H9 (cell line): ENCODE measurements around the gene COX17. TPM values are rescaled to one million over a fixed set of nuclear protein-coding genes. Genes with fewer than 3 reads are reported as not detected.
A peak's percentile ranks its signal among the peaks of the same experiment; 100 is the strongest.

Experiments used
- DNase-seq: peaks from one replicate; pipeline ENCODE4 v3.0.0-alpha.2; 2017
- H2AFZ ChIP-seq: one replicate; pipeline ENCODE4 v1.6.1; 2013; ENCODE audit warnings: mild to moderate bottlenecking, low read length, control low read depth, moderate library complexity
- H2AK5ac ChIP-seq: 2 replicates; pipeline ENCODE4 v1.6.1; 2013; ENCODE audit warnings: low read length, control low read depth, mixed read lengths; ENCODE audit not compliant: insufficient read length
- H2BK120ac ChIP-seq: one replicate; pipeline ENCODE4 v1.6.1; 2013; ENCODE audit warnings: low read depth, mild to moderate bottlenecking, low read length, control low read depth, inconsistent platforms; ENCODE audit not compliant: poor library complexity, severe bottlenecking
- H2BK12ac ChIP-seq: 2 replicates; pipeline ENCODE4 v1.6.1; 2013; ENCODE audit warnings: low read length, control low read depth, mixed read lengths, low read depth; ENCODE audit not compliant: insufficient read length
- H2BK15ac ChIP-seq: 2 replicates; pipeline ENCODE4 v1.6.1; 2013; ENCODE audit warnings: low read depth, low read length, control low read depth
- H2BK20ac ChIP-seq: one replicate; pipeline ENCODE4 v1.6.1; 2013; ENCODE audit warnings: low read depth, mild to moderate bottlenecking, low read length, control low read depth, inconsistent platforms; ENCODE audit not compliant: poor library complexity, severe bottlenecking
- H2BK5ac ChIP-seq: 2 replicates; pipeline ENCODE4 v1.6.1; 2013; ENCODE audit warnings: low read length, control low read depth, mixed read lengths; ENCODE audit not compliant: insufficient read length
- H3K14ac ChIP-seq: 2 replicates; pipeline ENCODE4 v1.6.1; 2013; ENCODE audit warnings: low read length, control low read depth; ENCODE audit not compliant: insufficient read depth
- H3K18ac ChIP-seq: 2 replicates; pipeline ENCODE4 v1.6.1; 2013; ENCODE audit warnings: low read depth, mild to moderate bottlenecking, mixed read lengths, low read length, control low read depth; ENCODE audit not compliant: insufficient read length
- H3K23ac ChIP-seq: 2 replicates; pipeline ENCODE4 v1.6.1; 2013; ENCODE audit warnings: low read length, control low read depth, mixed read lengths, low read depth; ENCODE audit not compliant: insufficient read length
- H3K23me2 ChIP-seq: 2 replicates; pipeline ENCODE4 v1.6.1; 2013; ENCODE audit warnings: low read depth, mild to moderate bottlenecking, mixed read lengths, low read length, control low read depth; ENCODE audit not compliant: insufficient read length, poor library complexity, severe bottlenecking
- H3K27ac ChIP-seq: 2 replicates; pipeline ENCODE4 v1.5.1; 2013; ENCODE audit warnings: low read length, control low read depth, mixed read lengths, low read depth; ENCODE audit not compliant: insufficient read length
- H3K27me3 ChIP-seq: 2 replicates; pipeline ENCODE4 v1.6.1; 2013; ENCODE audit warnings: low read length, control low read depth, inconsistent platforms; ENCODE audit not compliant: insufficient read depth
- H3K4ac ChIP-seq: 2 replicates; pipeline ENCODE4 v1.6.1; 2013; ENCODE audit warnings: low read depth, mild to moderate bottlenecking, control low read depth, inconsistent platforms, low read length, moderate library complexity
- H3K4me1 ChIP-seq: 2 replicates; pipeline ENCODE4 v1.6.1; 2013; ENCODE audit warnings: low read length, control low read depth, inconsistent platforms; ENCODE audit not compliant: insufficient read depth
- H3K4me2 ChIP-seq: 2 replicates; pipeline ENCODE4 v1.6.1; 2013; ENCODE audit warnings: low read length, control low read depth, mixed read lengths; ENCODE audit not compliant: insufficient read length, insufficient read depth
- H3K56ac ChIP-seq: 2 replicates; pipeline ENCODE4 v1.6.1; 2013; ENCODE audit warnings: low read depth, mild to moderate bottlenecking, mixed read lengths, low read length, control low read depth; ENCODE audit not compliant: insufficient read length
- H3K79me1 ChIP-seq: 2 replicates; pipeline ENCODE4 v1.6.1; 2013; ENCODE audit warnings: low read depth, mild to moderate bottlenecking, moderate library complexity, low read length, control low read depth, inconsistent platforms; ENCODE audit not compliant: insufficient read depth, poor library complexity, severe bottlenecking
- H3K79me2 ChIP-seq: 2 replicates; pipeline ENCODE4 v1.6.1; 2013; ENCODE audit warnings: low read length, control low read depth, inconsistent platforms; ENCODE audit not compliant: insufficient read depth
- H3K9ac ChIP-seq: 2 replicates; pipeline ENCODE4 v1.6.1; 2013; ENCODE audit warnings: low read length, control low read depth, mixed read lengths; ENCODE audit not compliant: insufficient read length; ENCODE audit errors: extremely low read depth
- H3K9me3 ChIP-seq: one replicate; pipeline ENCODE4 v1.6.1; 2013; ENCODE audit warnings: low read depth, low read length, inconsistent platforms; ENCODE audit not compliant: control insufficient read depth
- H3T11ph ChIP-seq: one replicate; pipeline ENCODE4 v1.6.1; 2013; ENCODE audit warnings: mild to moderate bottlenecking, low read length, control low read depth, inconsistent platforms
- H4K20me1 ChIP-seq: one replicate; pipeline ENCODE4 v1.6.1; 2013; ENCODE audit not compliant: control insufficient read depth, insufficient read length, insufficient read depth
- H4K5ac ChIP-seq: 2 replicates; pipeline ENCODE4 v1.6.1; 2013; ENCODE audit warnings: low read depth, mild to moderate bottlenecking, mixed read lengths, low read length, control low read depth; ENCODE audit not compliant: insufficient read length
- H4K8ac ChIP-seq: replicated peaks from 2 replicates; pipeline ENCODE4 v1.6.1; 2013; ENCODE audit warnings: low read length, control low read depth, mixed read lengths, low read depth; ENCODE audit not compliant: insufficient read length
- H4K91ac ChIP-seq: 2 replicates; pipeline ENCODE4 v1.6.1; 2013; ENCODE audit warnings: low read depth, mild to moderate bottlenecking, moderate library complexity, mixed read lengths, low read length, control low read depth; ENCODE audit not compliant: insufficient read length
- H3K27ac Mint-ChIP-seq, 3 experiments: 2 replicates in 2 of 3; 3 replicates in 1 of 3; pipeline ENCODE4 v1.8.0; 2020 to 2021; ENCODE audit warnings: mixed read lengths in 3 of 3, mild to moderate bottlenecking in 1 of 3, moderate library complexity in 1 of 3
- H3K27me3 Mint-ChIP-seq: 2 replicates; pipeline ENCODE4 v1.8.0; 2021; ENCODE audit warnings: low read depth, mild to moderate bottlenecking, moderate library complexity, mixed read lengths
- H3K36me3 Mint-ChIP-seq, 3 experiments: 2 replicates in 2 of 3; 3 replicates in 1 of 3; pipeline ENCODE4 v1.8.0; 2020 to 2021; ENCODE audit warnings: low read depth in 3 of 3, mixed read lengths in 3 of 3; ENCODE audit not compliant: insufficient read depth in 1 of 3
- H3K4me1 Mint-ChIP-seq, 2 experiments: 2 replicates each; pipeline ENCODE4 v1.8.0; 2020; ENCODE audit warnings: mixed read lengths in 2 of 2
- H3K4me3 Mint-ChIP-seq, 2 experiments: 2 replicates in 1 of 2; 3 replicates in 1 of 2; pipeline ENCODE4 v1.8.0; 2020 to 2021; ENCODE audit warnings: mild to moderate bottlenecking in 2 of 2, mixed read lengths in 2 of 2, moderate library complexity in 1 of 2
- H3K9me3 Mint-ChIP-seq, 2 experiments: 2 replicates in 1 of 2; 3 replicates in 1 of 2; pipeline ENCODE4 v1.8.0; 2020; ENCODE audit warnings: mild to moderate bottlenecking in 2 of 2, mixed read lengths in 2 of 2, moderate library complexity in 1 of 2
- WGBS: extraction: QIAGEN DNeasy Blood & Tissue Kit; methylation state at CpG from one replicate; pipeline ENCODE4 v1.1.7; 2013; ENCODE audit warnings: missing lambda C conversion rate, low lambda C conversion rate, mixed read lengths; ENCODE audit not compliant: insufficient read length; ENCODE audit errors: extremely low coverage; 5-methylcytosine and 5-hydroxymethylcytosine counted together
- long read RNA-seq: library from polyadenylated mRNA; unstranded; transcript quantifications from one replicate; pipeline ENCODE4 v2.0.0, GENCODE V29; 2020
- total RNA-seq: library from RNA; stranded (reverse); gene quantifications from 2 replicates; pipeline ENCODE4 v1.2.1, GENCODE V29; 2021
- TF ChIP-seq, protein P1 (sequence below): fragments of 200-600 bp; sonication (generic); conservative IDR thresholded peaks from 3 replicates; pipeline ENCODE4 v1.8.0; 2021; ENCODE audit warnings: antibody characterized with exemption, mild to moderate bottlenecking

COX17 gene, protein sequence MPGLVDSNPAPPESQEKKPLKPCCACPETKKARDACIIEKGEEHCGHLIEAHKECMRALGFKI
- 47.0 and 53.4 TPM in 2 replicates for total RNA-seq
- long read RNA-seq, transcript COX17-201 (3 exons, 684 nt) = major isoform, 33 of 34 reads
- long read RNA-seq, partial matches to known transcripts = 0 of 34 reads
- long read RNA-seq, other reads (novel, unspliced or antisense) = 1 of 34 reads

DNA sequence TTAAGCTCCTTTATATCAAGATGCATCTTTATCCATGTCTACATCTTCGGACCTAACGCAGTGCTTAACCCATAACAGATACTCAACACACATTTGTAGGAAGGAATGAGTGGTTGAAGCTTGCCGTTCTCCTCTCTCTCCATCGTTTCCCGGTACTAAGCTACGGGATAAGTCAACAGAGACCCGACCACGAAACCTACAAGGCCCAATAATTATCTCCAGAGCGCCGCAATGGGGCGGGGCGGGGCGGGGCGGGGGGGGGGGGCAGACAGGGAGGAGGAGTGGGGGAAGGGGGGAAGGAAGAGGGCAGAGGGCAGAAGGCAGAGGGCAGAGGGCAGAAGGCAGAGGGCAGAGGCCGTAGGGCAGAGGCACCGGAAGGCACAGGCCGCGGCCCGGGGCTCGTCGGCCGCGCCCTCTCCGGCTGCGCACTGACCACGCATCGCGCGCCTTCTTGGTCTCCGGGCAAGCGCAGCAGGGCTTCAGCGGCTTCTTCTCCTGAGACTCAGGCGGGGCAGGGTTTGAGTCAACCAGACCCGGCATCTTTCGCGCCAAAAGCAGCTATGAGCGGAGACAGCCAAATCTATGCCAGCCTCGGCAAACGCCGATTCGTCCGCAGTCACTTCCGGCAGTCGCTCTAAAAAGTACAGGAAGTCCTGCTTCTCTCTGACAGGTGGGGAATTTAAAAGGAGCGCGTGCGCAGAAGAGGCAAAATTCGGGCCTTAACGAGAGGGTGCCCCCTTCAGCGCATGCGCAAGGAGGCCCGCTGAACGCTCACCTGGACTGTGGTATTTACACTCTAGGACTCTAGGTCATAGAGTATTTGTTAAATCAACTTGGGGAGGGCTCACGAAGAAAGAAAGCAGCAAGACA is at the start of gene COX17:
COX17 (minus strand) TSS at position 636 of the 870 bp plus-strand sequence; CDS start at position 540, 96 bp downstream.
- Histone ChIP-seq H2BK12ac (no peak within 1 kb of the TSS), H4K5ac (no peak within 1 kb of the TSS), H3K79me1 (no peaks in the 10 kb centered on the region), H3K4ac (no peak within 1 kb of the TSS), H3K9me3 (no peaks in the 10 kb centered on the region), H2BK15ac (no peak within 1 kb of the TSS), H2AK5ac (no peak within 1 kb of the TSS), H4K91ac (no peak within 1 kb of the TSS), H3K23ac (no peak within 1 kb of the TSS), H2AFZ (peak within 1 kb of the TSS; percentile 43), H3K23me2 (no peaks in the 10 kb centered on the region), H4K20me1 (no peaks in the 10 kb centered on the region), H3K4me1 (no peaks in the 10 kb centered on the region), H3K27ac (peak within 1 kb of the TSS; percentile 44), H3K27me3 (no peaks in the 10 kb centered on the region), H2BK120ac (no peak within 1 kb of the TSS), H3T11ph (no peak within 1 kb of the TSS), H4K8ac (no peak within 1 kb of the TSS), H2BK20ac (no peak within 1 kb of the TSS), H3K18ac (peak within 1 kb of the TSS; percentile 66), H3K56ac (no peak within 1 kb of the TSS), H3K4me2 (peak within 1 kb of the TSS; percentile 97), H3K79me2 (peaks cover 5% of the 10 kb centered on the region; the same call in 1 of the 2 replicates), H3K14ac (peak within 1 kb of the TSS; percentile 73), H2BK5ac (no peak within 1 kb of the TSS), H3K9ac (peak within 1 kb of the TSS; percentile 95)
- Mint-ChIP-seq H3K27me3 (no peaks in the 10 kb centered on the region), H3K36me3 (peaks cover 9 to 35% (median 29%) of the 10 kb centered on the region in 3 experiments), H3K4me3 (peak within 1 kb of the TSS; percentile 86 to 96), H3K4me1 (peaks cover 17 to 19% of the 10 kb centered on the region in 2 experiments), H3K9me3 (no peaks in the 10 kb centered on the region), H3K27ac (peak within 1 kb of the TSS; percentile 85 to 93 (median 90))
- TF ChIP-seq, protein P1, sequence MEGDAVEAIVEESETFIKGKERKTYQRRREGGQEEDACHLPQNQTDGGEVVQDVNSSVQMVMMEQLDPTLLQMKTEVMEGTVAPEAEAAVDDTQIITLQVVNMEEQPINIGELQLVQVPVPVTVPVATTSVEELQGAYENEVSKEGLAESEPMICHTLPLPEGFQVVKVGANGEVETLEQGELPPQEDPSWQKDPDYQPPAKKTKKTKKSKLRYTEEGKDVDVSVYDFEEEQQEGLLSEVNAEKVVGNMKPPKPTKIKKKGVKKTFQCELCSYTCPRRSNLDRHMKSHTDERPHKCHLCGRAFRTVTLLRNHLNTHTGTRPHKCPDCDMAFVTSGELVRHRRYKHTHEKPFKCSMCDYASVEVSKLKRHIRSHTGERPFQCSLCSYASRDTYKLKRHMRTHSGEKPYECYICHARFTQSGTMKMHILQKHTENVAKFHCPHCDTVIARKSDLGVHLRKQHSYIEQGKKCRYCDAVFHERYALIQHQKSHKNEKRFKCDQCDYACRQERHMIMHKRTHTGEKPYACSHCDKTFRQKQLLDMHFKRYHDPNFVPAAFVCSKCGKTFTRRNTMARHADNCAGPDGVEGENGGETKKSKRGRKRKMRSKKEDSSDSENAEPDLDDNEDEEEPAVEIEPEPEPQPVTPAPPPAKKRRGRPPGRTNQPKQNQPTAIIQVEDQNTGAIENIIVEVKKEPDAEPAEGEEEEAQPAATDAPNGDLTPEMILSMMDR = no peak
- DNase-seq = peak; percentile 97
- no CpG with 5 or more reads among the region's 54 CpGs for WGBS
